SK-N-SH treated with all-trans-retinoic acid at 6 μM for 48 hours (cell line): ENCODE measurements around the gene PHPT1.

ENCODE experiments used
- ATAC-seq: fragments of 200-7000 bp; cut with Tn5 transposase; 3 replicates; pipeline ENCODE4 v1.9.1; 2020; ENCODE audit warnings: mild to moderate bottlenecking, moderate library complexity
- BACH2 ChIP-seq: fragments of 250-450 bp; sonication (Bioruptor Pico); IDR thresholded peaks from 2 replicates; pipeline ENCODE4 v1.9.0; 2021; ENCODE audit warnings: mild to moderate bottlenecking, borderline replicate concordance
- CSDC2 ChIP-seq: fragments of 250-450 bp; sonication (Bioruptor Pico); IDR thresholded peaks from 2 replicates; pipeline ENCODE4 v1.5.0; 2020; ENCODE audit warnings: mild to moderate bottlenecking, moderate library complexity
- ESRRG ChIP-seq: fragments of 250-450 bp; sonication (Bioruptor Pico); IDR thresholded peaks from 2 replicates; pipeline ENCODE4 v1.6.1; 2021; ENCODE audit warnings: mild to moderate bottlenecking
- GLIS3 ChIP-seq: fragments of 250-450 bp; sonication (Bioruptor Pico); IDR thresholded peaks from 2 replicates; pipeline ENCODE4 v1.5.0; 2020; ENCODE audit warnings: mild to moderate bottlenecking, moderate library complexity
- ISL1 ChIP-seq: fragments of 250-450 bp; sonication (Bioruptor Pico); IDR thresholded peaks from 2 replicates; pipeline ENCODE4 v2.1.2; 2022; ENCODE audit warnings: mild to moderate bottlenecking, moderate library complexity
- OSR1 ChIP-seq: fragments of 250-450 bp; sonication (Bioruptor Pico); IDR thresholded peaks from 2 replicates; pipeline ENCODE4 v1.8.0; 2022; ENCODE audit warnings: moderate library complexity, mild to moderate bottlenecking, inconsistent platforms
- PPARA ChIP-seq: fragments of 250-450 bp; sonication (Bioruptor Pico); IDR thresholded peaks from 2 replicates; pipeline ENCODE4 v1.5.0; 2020; ENCODE audit warnings: mild to moderate bottlenecking, borderline replicate concordance
- RARB ChIP-seq: fragments of 250-450 bp; sonication (Bioruptor Pico); IDR thresholded peaks from 2 replicates; pipeline ENCODE4 v1.8.0; 2021; ENCODE audit warnings: mild to moderate bottlenecking, moderate library complexity
- SNAI2 ChIP-seq: fragments of 250-450 bp; sonication (Bioruptor Pico); IDR thresholded peaks from 2 replicates; pipeline ENCODE4 v1.5.0; 2020; ENCODE audit warnings: mild to moderate bottlenecking, moderate library complexity
- TOX ChIP-seq: fragments of 250-450 bp; sonication (Bioruptor Pico); IDR thresholded peaks from 2 replicates; pipeline ENCODE4 v1.8.0; 2021; ENCODE audit warnings: mild to moderate bottlenecking, moderate library complexity, borderline replicate concordance
- ZC3H10 ChIP-seq: fragments of 250-450 bp; sonication (Bioruptor Pico); IDR thresholded peaks from 2 replicates; pipeline ENCODE4 v1.5.1; 2021; ENCODE audit warnings: mild to moderate bottlenecking, moderate library complexity
- ZFP3 ChIP-seq: fragments of 250-450 bp; sonication (Bioruptor Pico); IDR thresholded peaks from 2 replicates; pipeline ENCODE4 v1.5.0; 2020; ENCODE audit warnings: mild to moderate bottlenecking, moderate library complexity
- ZFP30 ChIP-seq: fragments of 450-650 bp; formaldehyde crosslinking; IDR thresholded peaks from 2 replicates; pipeline ENCODE4 v1.5.0; 2022; ENCODE audit warnings: mild to moderate bottlenecking, moderate library complexity
- ZNF565 ChIP-seq: fragments of 450-650 bp; formaldehyde crosslinking; conservative IDR thresholded peaks from 2 replicates; pipeline ENCODE4 v1.5.0; 2020; ENCODE audit warnings: low read depth, mild to moderate bottlenecking, moderate library complexity
- ZNF8 ChIP-seq: fragments of 450-650 bp; formaldehyde crosslinking; IDR thresholded peaks from 2 replicates; pipeline ENCODE4 v1.5.0; 2020; ENCODE audit warnings: mild to moderate bottlenecking, moderate library complexity
- TF ChIP-seq, protein P1 (sequence below): fragments of 250-450 bp; sonication (Bioruptor Pico); IDR thresholded peaks from 2 replicates; pipeline ENCODE4 v1.8.0; 2021; ENCODE audit warnings: low read depth, mild to moderate bottlenecking, moderate library complexity, borderline replicate concordance
- TF ChIP-seq, protein P2 (sequence below): fragments of 250-450 bp; sonication (Bioruptor Pico); IDR thresholded peaks from 2 replicates; pipeline ENCODE4 v1.5.0; 2020; ENCODE audit warnings: mild to moderate bottlenecking, moderate library complexity
- TF ChIP-seq, protein P3 (sequence below): fragments of 250-450 bp; sonication (Bioruptor Pico); IDR thresholded peaks from 2 replicates; pipeline ENCODE4 v1.8.0; 2020; ENCODE audit warnings: mild to moderate bottlenecking, moderate library complexity, borderline replicate concordance
- TF ChIP-seq, protein P4 (sequence below): fragments of 250-450 bp; sonication (Bioruptor Pico); IDR thresholded peaks from 2 replicates; pipeline ENCODE4 v1.5.1; 2020; ENCODE audit warnings: low read depth, mild to moderate bottlenecking, moderate library complexity

PHPT1 gene

DNA sequence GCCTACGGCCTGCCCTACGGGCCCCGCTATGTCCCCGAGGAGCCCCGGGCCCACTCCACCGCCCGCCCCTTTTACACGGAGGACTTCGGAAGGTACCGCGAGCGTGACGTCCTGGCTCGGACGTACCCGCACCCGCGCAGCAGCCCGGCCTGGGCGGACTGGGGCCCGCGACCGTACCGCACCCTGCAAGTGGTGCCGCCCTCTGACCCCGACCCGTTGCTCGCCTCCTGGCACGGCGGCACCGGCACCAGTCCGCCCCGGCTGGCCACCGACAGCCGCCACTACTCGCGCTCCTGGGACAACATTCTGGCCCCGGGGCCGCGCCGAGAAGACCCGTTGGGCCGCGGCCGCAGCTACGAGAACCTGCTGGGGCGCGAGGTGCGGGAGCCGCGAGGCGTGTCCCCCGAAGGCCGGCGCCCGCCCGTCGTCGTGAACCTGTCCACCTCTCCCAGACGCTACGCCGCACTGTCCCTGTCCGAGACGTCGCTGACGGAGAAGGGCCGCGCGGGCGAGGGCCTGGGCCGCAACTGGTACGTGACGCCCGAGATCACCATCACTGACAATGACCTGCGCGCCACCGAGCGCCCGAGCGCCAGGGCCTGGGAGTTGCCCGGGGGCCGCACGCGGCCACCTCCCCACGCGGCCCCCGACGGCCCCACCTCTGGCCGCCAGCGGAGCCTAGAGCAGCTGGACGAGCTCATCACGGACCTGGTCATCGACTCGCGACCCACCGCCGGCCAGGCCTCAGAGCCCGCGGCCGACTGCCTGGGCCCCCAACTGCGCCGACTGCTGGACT, 3.5 kb upstream of the PHPT1 start:
- TF ChIP-seq GLIS3 (CRISPR knock-in tag): no peak
- TF ChIP-seq, all 23 proteins: peak for 0
- ATAC-seq: no peak

DNA sequence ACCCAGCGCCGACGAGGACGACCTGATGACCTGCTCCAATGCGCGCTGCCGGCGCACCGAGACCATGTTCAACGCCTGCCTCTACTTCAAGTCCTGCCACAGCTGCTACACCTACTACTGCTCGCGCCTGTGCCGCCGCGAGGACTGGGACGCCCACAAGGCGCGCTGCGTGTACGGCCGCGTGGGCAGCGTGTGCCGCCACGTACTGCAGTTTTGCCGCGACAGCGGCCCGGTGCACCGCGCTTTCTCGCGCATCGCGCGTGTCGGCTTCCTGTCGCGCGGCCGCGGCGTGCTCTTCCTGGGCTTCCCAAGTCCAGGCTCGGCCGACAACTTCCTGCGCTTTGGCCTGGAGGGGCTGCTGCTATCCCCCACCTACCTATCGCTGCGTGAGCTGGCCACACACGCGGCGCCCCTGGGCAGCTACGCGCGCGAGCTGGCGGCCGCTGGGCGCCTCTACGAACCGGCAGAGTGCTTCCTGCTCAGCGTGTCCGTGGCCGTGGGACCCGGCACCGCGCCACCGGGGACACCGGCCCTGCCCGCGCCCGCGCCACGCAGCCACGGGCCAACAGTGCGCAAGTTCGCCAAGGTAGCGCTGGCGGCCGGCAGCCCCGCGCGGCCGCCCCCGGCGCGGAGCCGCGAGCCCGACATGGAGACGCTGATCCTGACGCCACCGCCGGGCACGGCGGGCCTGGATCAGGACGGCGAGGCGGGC, 2.7 kb upstream of the PHPT1 start:
- TF ChIP-seq BACH2 (CRISPR knock-in tag): no peak
- TF ChIP-seq, protein P1, sequence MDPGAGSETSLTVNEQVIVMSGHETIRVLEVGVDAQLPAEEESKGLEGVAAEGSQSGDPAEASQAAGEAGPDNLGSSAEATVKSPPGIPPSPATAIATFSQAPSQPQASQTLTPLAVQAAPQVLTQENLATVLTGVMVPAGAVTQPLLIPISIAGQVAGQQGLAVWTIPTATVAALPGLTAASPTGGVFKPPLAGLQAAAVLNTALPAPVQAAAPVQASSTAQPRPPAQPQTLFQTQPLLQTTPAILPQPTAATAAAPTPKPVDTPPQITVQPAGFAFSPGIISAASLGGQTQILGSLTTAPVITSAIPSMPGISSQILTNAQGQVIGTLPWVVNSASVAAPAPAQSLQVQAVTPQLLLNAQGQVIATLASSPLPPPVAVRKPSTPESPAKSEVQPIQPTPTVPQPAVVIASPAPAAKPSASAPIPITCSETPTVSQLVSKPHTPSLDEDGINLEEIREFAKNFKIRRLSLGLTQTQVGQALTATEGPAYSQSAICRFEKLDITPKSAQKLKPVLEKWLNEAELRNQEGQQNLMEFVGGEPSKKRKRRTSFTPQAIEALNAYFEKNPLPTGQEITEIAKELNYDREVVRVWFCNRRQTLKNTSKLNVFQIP (CRISPR knock-in tag): no peak
- no peak for TF ChIP-seq SNAI2
- TF ChIP-seq GLIS3 (CRISPR knock-in tag): no peak
- TF ChIP-seq, protein P2, sequence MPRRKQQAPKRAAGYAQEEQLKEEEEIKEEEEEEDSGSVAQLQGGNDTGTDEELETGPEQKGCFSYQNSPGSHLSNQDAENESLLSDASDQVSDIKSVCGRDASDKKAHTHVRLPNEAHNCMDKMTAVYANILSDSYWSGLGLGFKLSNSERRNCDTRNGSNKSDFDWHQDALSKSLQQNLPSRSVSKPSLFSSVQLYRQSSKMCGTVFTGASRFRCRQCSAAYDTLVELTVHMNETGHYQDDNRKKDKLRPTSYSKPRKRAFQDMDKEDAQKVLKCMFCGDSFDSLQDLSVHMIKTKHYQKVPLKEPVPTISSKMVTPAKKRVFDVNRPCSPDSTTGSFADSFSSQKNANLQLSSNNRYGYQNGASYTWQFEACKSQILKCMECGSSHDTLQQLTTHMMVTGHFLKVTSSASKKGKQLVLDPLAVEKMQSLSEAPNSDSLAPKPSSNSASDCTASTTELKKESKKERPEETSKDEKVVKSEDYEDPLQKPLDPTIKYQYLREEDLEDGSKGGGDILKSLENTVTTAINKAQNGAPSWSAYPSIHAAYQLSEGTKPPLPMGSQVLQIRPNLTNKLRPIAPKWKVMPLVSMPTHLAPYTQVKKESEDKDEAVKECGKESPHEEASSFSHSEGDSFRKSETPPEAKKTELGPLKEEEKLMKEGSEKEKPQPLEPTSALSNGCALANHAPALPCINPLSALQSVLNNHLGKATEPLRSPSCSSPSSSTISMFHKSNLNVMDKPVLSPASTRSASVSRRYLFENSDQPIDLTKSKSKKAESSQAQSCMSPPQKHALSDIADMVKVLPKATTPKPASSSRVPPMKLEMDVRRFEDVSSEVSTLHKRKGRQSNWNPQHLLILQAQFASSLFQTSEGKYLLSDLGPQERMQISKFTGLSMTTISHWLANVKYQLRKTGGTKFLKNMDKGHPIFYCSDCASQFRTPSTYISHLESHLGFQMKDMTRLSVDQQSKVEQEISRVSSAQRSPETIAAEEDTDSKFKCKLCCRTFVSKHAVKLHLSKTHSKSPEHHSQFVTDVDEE (CRISPR knock-in tag): no peak
- no peak for TF ChIP-seq CSDC2 (CRISPR knock-in tag)
- no peak for TF ChIP-seq ZFP30 (CRISPR knock-in tag)
- no peak for TF ChIP-seq ZFP3 (CRISPR knock-in tag)

DNA sequence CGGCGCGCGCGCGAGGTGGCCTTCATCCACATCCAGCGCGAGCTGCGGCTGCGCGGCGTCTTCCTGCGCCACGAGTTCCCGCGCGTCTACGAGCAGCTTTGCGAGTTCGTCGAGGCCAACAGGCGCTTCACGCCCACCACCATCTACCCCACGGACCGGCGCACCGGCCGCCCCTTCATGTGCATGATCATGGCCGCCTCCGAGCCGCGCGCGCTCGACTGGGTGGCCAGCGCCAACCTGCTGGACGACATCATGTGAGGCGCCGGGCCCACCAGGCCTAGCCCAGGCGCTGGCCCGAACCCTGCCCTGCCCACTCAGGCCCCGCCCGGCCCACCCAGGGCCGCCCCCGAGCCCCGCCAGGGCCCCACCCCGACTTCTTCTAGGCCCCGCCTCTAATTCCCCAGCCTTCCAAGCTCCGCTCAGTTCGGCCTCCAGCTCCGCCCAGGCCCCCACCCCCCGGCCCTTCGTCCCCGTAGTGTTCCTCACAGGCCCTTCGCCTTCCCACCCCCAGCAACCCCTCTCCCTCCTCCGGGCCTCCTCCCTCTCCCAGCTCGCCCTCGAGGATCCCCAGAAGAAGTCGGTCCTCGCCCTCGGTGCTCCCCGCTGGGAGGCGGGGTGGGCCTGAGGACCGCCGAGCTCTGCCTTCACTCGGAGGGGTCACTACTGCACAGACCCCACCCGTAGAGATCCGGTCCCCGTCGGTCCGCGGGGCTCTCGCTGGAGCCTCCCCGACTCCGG, 2.0 kb upstream of the PHPT1 start:
- TF ChIP-seq ZFP30 (CRISPR knock-in tag): no peak
- TF ChIP-seq OSR1 (CRISPR knock-in tag): no peak
- no peak for ATAC-seq

More for the DNA sequence above, 2.7 kb upstream of the PHPT1 start:
- ATAC-seq: no peak

DNA sequence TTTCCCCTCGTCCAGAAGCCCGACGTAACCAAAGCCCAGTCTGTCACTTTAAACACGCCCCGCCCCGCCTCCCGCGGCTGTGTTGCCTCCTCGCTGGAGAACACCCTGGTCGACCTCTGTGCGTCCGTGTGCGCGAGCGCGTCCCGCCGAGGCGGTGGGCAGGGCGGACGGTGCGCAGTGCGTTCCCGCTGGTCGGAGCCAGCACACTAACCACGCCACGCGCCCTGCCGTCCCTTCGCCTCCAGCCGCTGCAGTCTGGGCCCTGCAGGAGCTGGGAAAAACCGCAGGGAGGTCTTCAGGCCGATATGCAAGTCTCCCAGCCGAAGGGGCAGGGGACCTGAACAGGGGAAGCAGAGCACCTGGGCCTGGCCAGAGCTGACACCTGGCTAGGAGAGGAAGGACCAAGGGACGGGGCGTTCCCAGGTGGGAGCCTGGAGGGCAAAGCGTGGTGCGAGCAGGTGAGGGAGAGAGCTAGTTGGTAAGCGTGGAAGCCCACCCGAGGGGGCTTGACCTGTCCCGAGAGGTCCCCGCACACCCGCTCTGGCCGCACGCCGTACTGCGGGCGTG, 1.3 kb upstream of the PHPT1 start:
- peak; percentile 66 for ATAC-seq
- TF ChIP-seq CSDC2 (CRISPR knock-in tag): no peak
- TF ChIP-seq, protein P2 (CRISPR knock-in tag): no peak
- no peak for TF ChIP-seq RARB (CRISPR knock-in tag)
- no peak for TF ChIP-seq PPARA (CRISPR knock-in tag)
- TF ChIP-seq ISL1: no peak
- TF ChIP-seq ZNF8: no peak
- TF ChIP-seq SNAI2: no peak
- TF ChIP-seq, protein P1 (CRISPR knock-in tag): no peak
- TF ChIP-seq ZFP30 (CRISPR knock-in tag): no peak
- no peak for TF ChIP-seq BACH2 (CRISPR knock-in tag)
- no peak for TF ChIP-seq ZC3H10 (CRISPR knock-in tag)
- no peak for TF ChIP-seq TOX (CRISPR knock-in tag)
- no peak for TF ChIP-seq ZNF565 (CRISPR knock-in tag)
- TF ChIP-seq, protein P3, sequence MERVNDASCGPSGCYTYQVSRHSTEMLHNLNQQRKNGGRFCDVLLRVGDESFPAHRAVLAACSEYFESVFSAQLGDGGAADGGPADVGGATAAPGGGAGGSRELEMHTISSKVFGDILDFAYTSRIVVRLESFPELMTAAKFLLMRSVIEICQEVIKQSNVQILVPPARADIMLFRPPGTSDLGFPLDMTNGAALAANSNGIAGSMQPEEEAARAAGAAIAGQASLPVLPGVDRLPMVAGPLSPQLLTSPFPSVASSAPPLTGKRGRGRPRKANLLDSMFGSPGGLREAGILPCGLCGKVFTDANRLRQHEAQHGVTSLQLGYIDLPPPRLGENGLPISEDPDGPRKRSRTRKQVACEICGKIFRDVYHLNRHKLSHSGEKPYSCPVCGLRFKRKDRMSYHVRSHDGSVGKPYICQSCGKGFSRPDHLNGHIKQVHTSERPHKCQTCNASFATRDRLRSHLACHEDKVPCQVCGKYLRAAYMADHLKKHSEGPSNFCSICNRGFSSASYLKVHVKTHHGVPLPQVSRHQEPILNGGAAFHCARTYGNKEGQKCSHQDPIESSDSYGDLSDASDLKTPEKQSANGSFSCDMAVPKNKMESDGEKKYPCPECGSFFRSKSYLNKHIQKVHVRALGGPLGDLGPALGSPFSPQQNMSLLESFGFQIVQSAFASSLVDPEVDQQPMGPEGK (CRISPR knock-in tag): no peak
- TF ChIP-seq ESRRG (CRISPR knock-in tag): no peak
- TF ChIP-seq, protein P4, sequence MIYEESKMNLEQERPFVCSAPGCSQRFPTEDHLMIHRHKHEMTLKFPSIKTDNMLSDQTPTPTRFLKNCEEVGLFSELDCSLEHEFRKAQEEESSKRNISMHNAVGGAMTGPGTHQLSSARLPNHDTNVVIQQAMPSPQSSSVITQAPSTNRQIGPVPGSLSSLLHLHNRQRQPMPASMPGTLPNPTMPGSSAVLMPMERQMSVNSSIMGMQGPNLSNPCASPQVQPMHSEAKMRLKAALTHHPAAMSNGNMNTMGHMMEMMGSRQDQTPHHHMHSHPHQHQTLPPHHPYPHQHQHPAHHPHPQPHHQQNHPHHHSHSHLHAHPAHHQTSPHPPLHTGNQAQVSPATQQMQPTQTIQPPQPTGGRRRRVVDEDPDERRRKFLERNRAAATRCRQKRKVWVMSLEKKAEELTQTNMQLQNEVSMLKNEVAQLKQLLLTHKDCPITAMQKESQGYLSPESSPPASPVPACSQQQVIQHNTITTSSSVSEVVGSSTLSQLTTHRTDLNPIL (CRISPR knock-in tag): no peak
